ENCODE data around the gene LAMA2. TPM values are rescaled to one million over a fixed set of nuclear protein-coding genes. Genes with fewer than 3 reads are reported as not detected.
"Not testable (repeated sequence)": the region's sequence is repeated elsewhere in the genome, so short reads cannot be mapped to it uniquely, and the experiment has no call there.

LAMA2 gene
- total RNA-seq, 4 donors from 2014 or later: 15.1 to 27.3 (median 25.0) TPM

GRCh38 chr6:129153257-129153656 lies 270.3 kb downstream of the LAMA2 start:
- peaks cover 5% of the 10 kb centered on the region for H3K36me3 ChIP-seq
- H3K4me1 ChIP-seq: no peaks in the 10 kb centered on the region
- WGBS: 74% methylated on average over 4 of the region's 4 CpGs
- no peaks in the 10 kb centered on the region for H3K9me3 ChIP-seq
- no peaks in the 10 kb centered on the region for H3K27me3 ChIP-seq
- H3K27ac ChIP-seq: no peak overlapping the region
- H3K4me3 ChIP-seq: no peak overlapping the region
- TF ChIP-seq POLR2A (IDR thresholded peaks at IDR 0.05): no peak
- no peak for TF ChIP-seq POLR2AphosphoS5 (IDR thresholded peaks at IDR 0.05)
- no peak for TF ChIP-seq EP300 (IDR thresholded peaks at IDR 0.05)
- TF ChIP-seq CTCF (IDR thresholded peaks at IDR 0.05): no peak
- no peak for DNase-seq (ENCODE audit: low spot score in 2 of 2)

- not testable (repeated sequence) for H3K36me3 ChIP-seq, H3K27ac ChIP-seq
These were observed 276.3 kb downstream of the LAMA2 start for GRCh38 chr6:129159242-129159641.

GRCh38 chr6:129162605-129163004 lies 279.7 kb downstream of the LAMA2 start:
- Histone ChIP-seq H3K4me3 (no peak overlapping the region), H3K4me1 (no peaks in the 10 kb centered on the region), H3K9me3 (no peaks in the 10 kb centered on the region), H3K27ac (no peak overlapping the region), H3K27me3 (no peaks in the 10 kb centered on the region), H3K36me3 (no peaks in the 10 kb centered on the region)
- DNase-seq (ENCODE audit: low spot score in 2 of 2): no peak
- TF ChIP-seq EP300 (IDR thresholded peaks at IDR 0.05) (no peak), CTCF (IDR thresholded peaks at IDR 0.05) (no peak), POLR2A (IDR thresholded peaks at IDR 0.05) (no peak), POLR2AphosphoS5 (IDR thresholded peaks at IDR 0.05) (no peak)
- WGBS: 88% methylated on average over 1 of the region's 1 CpG

More at GRCh38 chr6:129159242-129159641, 276.3 kb downstream of the LAMA2 start:
- not testable (repeated sequence) for DNase-seq (ENCODE audit: low spot score in 2 of 2); H3K4me3 ChIP-seq; H3K9me3 ChIP-seq; H3K27me3 ChIP-seq; H3K4me1 ChIP-seq
- 94% methylated on average over 17 of the region's 17 CpGs for WGBS

- WGBS: 91% methylated on average over 2 of the region's 2 CpGs
- Histone ChIP-seq H3K27ac (no peak overlapping the region), H3K4me1 (no peaks in the 10 kb centered on the region), H3K4me3 (no peak overlapping the region), H3K9me3 (no peaks in the 10 kb centered on the region), H3K27me3 (no peaks in the 10 kb centered on the region), H3K36me3 (no peaks in the 10 kb centered on the region)
- DNase-seq (ENCODE audit: low spot score in 2 of 2): no peak
- TF ChIP-seq EP300 (IDR thresholded peaks at IDR 0.05): no peak
- TF ChIP-seq POLR2AphosphoS5 (IDR thresholded peaks at IDR 0.05): no peak
- no peak for TF ChIP-seq CTCF (IDR thresholded peaks at IDR 0.05)
These were observed 280.6 kb downstream of the LAMA2 start for GRCh38 chr6:129163551-129163950.

GRCh38 chr6:129164032-129164431 lies 281.1 kb downstream of the LAMA2 start:
- Histone ChIP-seq H3K4me1 (no peaks in the 10 kb centered on the region), H3K9me3 (no peaks in the 10 kb centered on the region), H3K27me3 (no peaks in the 10 kb centered on the region), H3K36me3 (no peaks in the 10 kb centered on the region), H3K4me3 (no peak overlapping the region), H3K27ac (no peak overlapping the region)
- 95% methylated on average over 3 of the region's 3 CpGs for WGBS
- no peak for DNase-seq (ENCODE audit: low spot score in 2 of 2)
- TF ChIP-seq EP300 (IDR thresholded peaks at IDR 0.05): no peak
- TF ChIP-seq POLR2AphosphoS5 (IDR thresholded peaks at IDR 0.05): no peak
- no peak for TF ChIP-seq POLR2A (IDR thresholded peaks at IDR 0.05)

- peak overlapping the region; percentile 2 for H3K4me3 ChIP-seq
- DNase-seq (ENCODE audit: low spot score in 2 of 2); H3K4me1 ChIP-seq: not testable (repeated sequence)
These were observed 289.5 kb downstream of the LAMA2 start for GRCh38 chr6:129172279-129172995.

GRCh38 chr6:129175066-129175465 lies 292.1 kb downstream of the LAMA2 start:
- no peak overlapping the region for H3K4me3 ChIP-seq
- H3K27me3 ChIP-seq: peaks cover 3% of the 10 kb centered on the region
- H3K9me3 ChIP-seq: no peaks in the 10 kb centered on the region
- no peak overlapping the region for H3K27ac ChIP-seq
- WGBS: 69% methylated on average over 1 of the region's 1 CpG
- DNase-seq (ENCODE audit: low spot score in 2 of 2): no peak
- no peaks in the 10 kb centered on the region for H3K36me3 ChIP-seq
- TF ChIP-seq POLR2A (IDR thresholded peaks at IDR 0.05) (no peak), POLR2AphosphoS5 (IDR thresholded peaks at IDR 0.05) (no peak), EP300 (IDR thresholded peaks at IDR 0.05) (no peak), CTCF (IDR thresholded peaks at IDR 0.05) (no peak)
- H3K4me1 ChIP-seq: no peaks in the 10 kb centered on the region

More at GRCh38 chr6:129172279-129172995, 289.5 kb downstream of the LAMA2 start:
- not testable (repeated sequence) for H3K27ac ChIP-seq, H3K9me3 ChIP-seq, H3K36me3 ChIP-seq, H3K27me3 ChIP-seq
- WGBS: 90% methylated on average over 8 of the region's 20 CpGs

All from suprapubic skin (tissue), 4 donors.